ENCODE data around the gene OXER1. TPM values are rescaled to one million over a fixed set of nuclear protein-coding genes. Genes with fewer than 3 reads are reported as not detected.

The OXER1 gene
- total RNA-seq, 4 donors from 2014 or later: 1.9 to 5.4 TPM; not detected in 2

DNA sequence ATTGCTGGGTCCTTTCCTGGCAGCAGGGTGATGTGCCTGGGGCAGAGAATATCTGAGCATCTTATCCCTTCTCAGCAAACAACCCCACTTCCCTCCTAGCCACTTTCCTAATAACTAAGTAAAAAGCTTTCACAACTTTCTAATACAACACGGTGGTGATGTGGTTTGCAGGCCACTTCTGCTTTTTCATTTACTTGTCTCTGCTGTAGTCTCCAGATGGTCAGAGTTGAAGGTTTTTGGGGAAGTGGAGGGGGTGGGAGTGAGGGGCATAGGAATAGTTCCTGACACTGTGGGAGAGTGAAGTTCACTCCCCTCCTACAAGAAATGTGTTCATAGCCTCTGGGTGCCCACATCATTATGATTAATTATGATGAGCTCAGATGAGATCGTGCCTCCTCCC, 11.6 kb downstream of the OXER1 start:
- intact Hi-C loops (cut with DNase I; ENCODE audit: low total_unique reads): no loop called here
- H3K27me3 ChIP-seq: no peaks in the 10 kb centered on the region
- H3K9me3 ChIP-seq: no peaks in the 10 kb centered on the region
- TF ChIP-seq POLR2A (IDR thresholded peaks at IDR 0.05) (no peak), CTCF (IDR thresholded peaks at IDR 0.05) (no peak)
- H3K4me3 ChIP-seq: no peak overlapping the region
- no peaks in the 10 kb centered on the region for H3K4me1 ChIP-seq
- DNase-seq: no peak
- H3K27ac ChIP-seq: no peak overlapping the region
- H3K36me3 ChIP-seq: no peaks in the 10 kb centered on the region

DNA sequence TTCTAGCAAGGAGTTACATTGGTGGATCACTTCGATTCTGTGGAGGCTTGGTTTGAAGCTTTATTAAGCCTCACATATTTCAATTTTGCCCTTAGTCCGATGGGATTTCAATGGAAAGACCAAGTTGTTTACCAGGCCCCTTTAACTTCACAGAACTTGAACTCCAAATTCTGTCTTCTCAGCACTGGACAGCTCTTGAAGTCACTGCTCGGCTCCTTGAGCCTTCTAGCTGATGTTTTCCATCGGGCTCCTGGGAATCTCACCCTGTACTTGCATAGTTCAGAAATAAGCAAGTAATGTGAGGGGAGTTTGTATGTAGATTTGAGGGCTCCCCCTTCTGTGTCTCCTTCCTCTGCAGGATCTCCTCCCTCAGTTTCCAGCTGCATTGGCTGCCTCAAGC, 15.1 kb downstream of the OXER1 start:
- Histone ChIP-seq H3K36me3 (no peaks in the 10 kb centered on the region), H3K9me3 (no peaks in the 10 kb centered on the region), H3K4me1 (no peaks in the 10 kb centered on the region), H3K27me3 (no peaks in the 10 kb centered on the region), H3K27ac (no peak overlapping the region), H3K4me3 (no peak overlapping the region)
- intact Hi-C loops (cut with DNase I; ENCODE audit: low total_unique reads): no loop called here
- DNase-seq: no peak
- TF ChIP-seq POLR2A (IDR thresholded peaks at IDR 0.05): no peak
- TF ChIP-seq CTCF (IDR thresholded peaks at IDR 0.05): no peak

DNA sequence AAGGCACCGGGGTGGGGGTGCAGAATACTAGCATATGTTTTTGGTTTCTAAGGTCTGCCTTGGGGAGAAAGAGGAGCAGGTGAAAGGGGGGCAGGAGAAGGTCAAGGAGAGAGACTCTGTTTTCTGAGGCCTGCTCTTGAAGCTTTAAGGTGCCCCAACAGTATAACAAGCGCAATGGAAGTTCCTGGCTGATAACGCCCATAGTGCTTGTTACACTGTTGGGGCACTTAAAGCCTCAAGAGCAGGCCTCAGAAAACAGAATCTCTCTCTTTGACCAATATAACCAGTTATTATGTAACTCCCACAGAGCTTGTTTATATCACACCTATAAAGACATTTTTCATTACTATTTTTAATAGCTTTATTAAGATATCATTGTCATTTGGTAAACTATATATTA, 16.5 kb downstream of the OXER1 start:
- no peak for DNase-seq
- Histone ChIP-seq H3K27ac (no peak overlapping the region), H3K9me3 (no peaks in the 10 kb centered on the region), H3K36me3 (no peaks in the 10 kb centered on the region), H3K27me3 (no peaks in the 10 kb centered on the region), H3K4me1 (no peaks in the 10 kb centered on the region), H3K4me3 (no peak overlapping the region)
- TF ChIP-seq POLR2A (IDR thresholded peaks at IDR 0.05) (no peak), CTCF (IDR thresholded peaks at IDR 0.05) (no peak)
- intact Hi-C loops (cut with DNase I; ENCODE audit: low total_unique reads): no loop called here

GRCh38 chr2:42744545-42745082, 19.3 kb downstream of the OXER1 start:
- no peaks in the 10 kb centered on the region for H3K4me1 ChIP-seq
- no peaks in the 10 kb centered on the region for H3K27me3 ChIP-seq
- TF ChIP-seq CTCF (IDR thresholded peaks at IDR 0.05): no peak
- no peak for TF ChIP-seq POLR2A (IDR thresholded peaks at IDR 0.05)
- H3K36me3 ChIP-seq: no peaks in the 10 kb centered on the region
- intact Hi-C loops (cut with DNase I; ENCODE audit: low total_unique reads): no loop called here
- no peak for DNase-seq
- no peak overlapping the region for H3K4me3 ChIP-seq
- H3K9me3 ChIP-seq: no peaks in the 10 kb centered on the region
- no peak overlapping the region for H3K27ac ChIP-seq

GRCh38 chr2:42743659-42743990, 20.3 kb downstream of the OXER1 start:
- H3K4me3 ChIP-seq: no peak overlapping the region
- intact Hi-C loops (cut with DNase I; ENCODE audit: low total_unique reads): no loop called here
- no peaks in the 10 kb centered on the region for H3K4me1 ChIP-seq
- no peaks in the 10 kb centered on the region for H3K9me3 ChIP-seq
- H3K27ac ChIP-seq: no peak overlapping the region
- no peak for TF ChIP-seq POLR2A (IDR thresholded peaks at IDR 0.05)
- TF ChIP-seq CTCF (IDR thresholded peaks at IDR 0.05): no peak
- no peaks in the 10 kb centered on the region for H3K36me3 ChIP-seq
- no peak for DNase-seq
- H3K27me3 ChIP-seq: no peaks in the 10 kb centered on the region
